Measurements from ENCODE around the gene UBQLN4. TPM values are rescaled to one million over a fixed set of nuclear protein-coding genes. Genes with fewer than 3 reads are reported as not detected.

The UBQLN4 gene
- total RNA-seq, 2 donors from 2014 or later, result 27.0 to 43.6 TPM

DNA sequence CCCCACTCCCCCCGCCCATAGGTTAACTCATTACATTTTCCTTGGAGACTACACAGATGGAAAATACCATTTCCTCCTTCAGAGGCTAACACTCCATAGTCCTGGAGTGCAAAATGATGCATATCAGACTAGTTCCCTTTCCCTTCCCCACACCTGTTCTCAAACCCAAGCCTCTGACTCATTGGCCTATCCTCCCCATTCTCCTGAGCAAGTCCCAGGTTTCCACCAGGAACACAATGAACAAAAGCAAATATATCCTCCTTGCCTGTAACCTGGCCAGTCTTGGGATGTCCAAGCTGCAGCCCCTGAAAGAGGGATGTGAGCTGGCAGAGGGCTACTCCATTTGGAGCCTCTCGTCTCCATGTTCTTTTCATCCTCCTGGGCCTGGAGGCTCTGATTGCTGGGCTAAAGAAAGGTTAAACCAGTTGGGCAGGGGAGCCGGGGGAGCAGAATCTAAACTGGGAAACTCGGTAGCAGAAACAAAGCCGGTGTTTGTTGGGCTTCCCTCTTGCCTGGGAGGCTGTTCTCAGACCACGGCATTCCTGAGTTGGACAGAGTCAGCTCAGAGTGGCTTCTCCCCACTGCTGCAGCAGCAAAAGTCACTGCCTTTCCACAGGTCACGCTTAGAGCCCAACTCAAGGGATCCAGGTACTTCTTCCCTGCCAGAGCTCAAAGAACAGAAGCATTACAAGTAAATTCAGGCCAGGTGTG, 46.8 kb downstream of the UBQLN4 start:
- TF ChIP-seq, protein P1, sequence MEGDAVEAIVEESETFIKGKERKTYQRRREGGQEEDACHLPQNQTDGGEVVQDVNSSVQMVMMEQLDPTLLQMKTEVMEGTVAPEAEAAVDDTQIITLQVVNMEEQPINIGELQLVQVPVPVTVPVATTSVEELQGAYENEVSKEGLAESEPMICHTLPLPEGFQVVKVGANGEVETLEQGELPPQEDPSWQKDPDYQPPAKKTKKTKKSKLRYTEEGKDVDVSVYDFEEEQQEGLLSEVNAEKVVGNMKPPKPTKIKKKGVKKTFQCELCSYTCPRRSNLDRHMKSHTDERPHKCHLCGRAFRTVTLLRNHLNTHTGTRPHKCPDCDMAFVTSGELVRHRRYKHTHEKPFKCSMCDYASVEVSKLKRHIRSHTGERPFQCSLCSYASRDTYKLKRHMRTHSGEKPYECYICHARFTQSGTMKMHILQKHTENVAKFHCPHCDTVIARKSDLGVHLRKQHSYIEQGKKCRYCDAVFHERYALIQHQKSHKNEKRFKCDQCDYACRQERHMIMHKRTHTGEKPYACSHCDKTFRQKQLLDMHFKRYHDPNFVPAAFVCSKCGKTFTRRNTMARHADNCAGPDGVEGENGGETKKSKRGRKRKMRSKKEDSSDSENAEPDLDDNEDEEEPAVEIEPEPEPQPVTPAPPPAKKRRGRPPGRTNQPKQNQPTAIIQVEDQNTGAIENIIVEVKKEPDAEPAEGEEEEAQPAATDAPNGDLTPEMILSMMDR (IDR thresholded peaks at IDR 0.05), result no peak
- no peak for TF ChIP-seq POLR2AphosphoS5 (IDR thresholded peaks at IDR 0.05)
- no peak for TF ChIP-seq POLR2A (IDR thresholded peaks at IDR 0.05)
- no peaks in the 10 kb centered on the region for H3K27me3 ChIP-seq (replicated peaks; ENCODE audit: insufficient read depth)
- H3K9me3 ChIP-seq, result no peaks in the 10 kb centered on the region
- H3K4me3 ChIP-seq, result no peak overlapping the region
- WGBS, result 50% methylated on average over 7 of the region's 7 CpGs
- no peaks in the 10 kb centered on the region for H3K4me1 ChIP-seq (replicated peaks)
- DNase-seq (ENCODE audit: low spot score), result no peak
- intact Hi-C loops (cut with DNase I), result no loop called here
- peaks cover 9 to 20% of the 10 kb centered on the region in 2 donors for H3K36me3 ChIP-seq
- H3K27ac ChIP-seq, result no peak overlapping the region

- Histone ChIP-seq H3K9me3 (no peaks in the 10 kb centered on the region), H3K27me3 (replicated peaks; ENCODE audit: insufficient read depth) (no peaks in the 10 kb centered on the region), H3K36me3 (peaks cover 8 to 9% of the 10 kb centered on the region in 2 donors), H3K4me3 (no peak overlapping the region), H3K4me1 (replicated peaks) (no peaks in the 10 kb centered on the region), H3K27ac (no peak overlapping the region)
- TF ChIP-seq POLR2AphosphoS5 (IDR thresholded peaks at IDR 0.05) (no peak), POLR2A (IDR thresholded peaks at IDR 0.05) (no peak)
- TF ChIP-seq, protein P1 (IDR thresholded peaks at IDR 0.05), result no peak
- no peak for DNase-seq (ENCODE audit: low spot score)
- intact Hi-C loops (cut with DNase I), result no loop called here
- WGBS, result 73% methylated on average over 4 of the region's 4 CpGs
Observed at GRCh38 chr1:156004843-156005584, 48.6 kb downstream of the UBQLN4 start.

DNA sequence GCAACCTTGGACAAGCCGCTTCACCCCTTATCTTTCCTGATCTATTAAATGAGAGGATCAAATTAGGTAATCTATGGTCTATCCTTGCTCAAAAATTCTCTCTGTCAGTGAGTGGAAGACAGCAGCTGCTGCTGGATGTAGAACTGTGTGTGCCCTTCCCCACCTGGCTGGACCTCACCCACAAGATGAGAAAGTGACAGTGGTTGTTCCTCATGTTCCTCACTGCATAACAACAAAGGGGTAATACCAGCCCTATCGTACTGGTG, 49.7 kb downstream of the UBQLN4 start:
- TF ChIP-seq POLR2AphosphoS5 (IDR thresholded peaks at IDR 0.05), result no peak

DNA sequence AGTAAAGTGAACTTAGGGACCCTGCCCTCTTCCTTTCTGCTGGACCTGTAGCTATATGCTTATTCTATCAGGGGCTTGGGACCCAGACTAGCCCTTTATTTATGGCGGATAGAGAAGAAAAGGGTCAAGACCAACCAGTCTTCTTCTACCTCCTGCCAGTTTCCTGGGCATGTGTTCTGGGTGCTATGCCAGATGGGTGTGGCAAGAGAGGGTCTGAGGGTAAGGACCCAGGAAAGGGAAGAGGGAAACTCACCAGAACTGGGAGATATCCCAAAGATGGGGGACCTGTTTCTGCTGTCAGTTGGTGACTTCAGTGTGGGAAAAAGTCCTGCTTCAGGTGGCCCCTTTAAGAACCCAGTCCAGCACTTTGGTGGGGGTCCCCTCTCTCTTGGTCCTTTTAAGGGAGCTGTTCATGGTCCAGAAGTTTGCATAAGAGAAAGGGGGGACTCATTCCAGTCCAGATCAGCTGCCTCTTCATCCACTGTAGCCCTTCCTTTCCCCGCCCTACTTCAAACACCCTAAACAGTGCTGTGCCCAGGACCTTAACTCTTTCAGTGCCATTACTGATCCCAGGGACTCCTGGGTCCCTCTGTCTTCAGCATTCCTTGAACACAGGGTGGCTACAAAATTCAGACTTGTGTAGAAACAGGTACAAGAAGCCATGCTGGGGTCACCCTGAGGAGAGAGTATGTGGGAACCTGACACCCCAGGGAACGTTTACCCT, 51.2 kb downstream of the UBQLN4 start:
- Histone ChIP-seq H3K4me1 (replicated peaks) (no peaks in the 10 kb centered on the region), H3K27ac (no peak overlapping the region), H3K36me3 (no peaks in the 10 kb centered on the region), H3K4me3 (no peak overlapping the region), H3K27me3 (replicated peaks; ENCODE audit: insufficient read depth) (no peaks in the 10 kb centered on the region), H3K9me3 (no peaks in the 10 kb centered on the region)
- TF ChIP-seq POLR2A (IDR thresholded peaks at IDR 0.05), result no peak
- no peak for DNase-seq (ENCODE audit: low spot score)
- 73% methylated on average over 3 of the region's 3 CpGs for WGBS
- intact Hi-C loops (cut with DNase I), result no loop called here

More for the DNA sequence above, 49.7 kb downstream of the UBQLN4 start:
- H3K27ac ChIP-seq, result no peak overlapping the region
- 46% methylated on average over 2 of the region's 2 CpGs for WGBS
- no peaks in the 10 kb centered on the region for H3K4me1 ChIP-seq (replicated peaks)
- DNase-seq (ENCODE audit: low spot score), result no peak
- no peaks in the 10 kb centered on the region for H3K27me3 ChIP-seq (replicated peaks; ENCODE audit: insufficient read depth)
- no peak overlapping the region for H3K4me3 ChIP-seq
- no peaks in the 10 kb centered on the region for H3K9me3 ChIP-seq
- intact Hi-C loops (cut with DNase I), result no loop called here
- H3K36me3 ChIP-seq, result peaks cover 1 to 3% of the 10 kb centered on the region in 2 donors

GRCh38 chr1:156001662-156002171, 51.9 kb downstream of the UBQLN4 start:
- intact Hi-C loops (cut with DNase I), result no loop called here
- H3K27me3 ChIP-seq (replicated peaks; ENCODE audit: insufficient read depth), result no peaks in the 10 kb centered on the region
- TF ChIP-seq, protein P1 (IDR thresholded peaks at IDR 0.05), result no peak
- TF ChIP-seq POLR2AphosphoS5 (IDR thresholded peaks at IDR 0.05) (no peak), POLR2A (IDR thresholded peaks at IDR 0.05) (no peak)
- H3K36me3 ChIP-seq, result no peaks in the 10 kb centered on the region
- 46% methylated on average over 4 of the region's 4 CpGs for WGBS
- no peak overlapping the region for H3K4me3 ChIP-seq
- no peak for DNase-seq (ENCODE audit: low spot score)
- H3K4me1 ChIP-seq (replicated peaks), result no peaks in the 10 kb centered on the region
- no peak overlapping the region for H3K27ac ChIP-seq
- H3K9me3 ChIP-seq, result no peaks in the 10 kb centered on the region
